ENCODE results near the gene CST9L.
"Not testable (repeated sequence)": the region's sequence is repeated elsewhere in the genome, so short reads cannot be mapped to it uniquely, and the experiment has no call there.

Gene CST9L

GRCh38 chr20:23585808-23586734 is 17.8 kb upstream of the CST9L start:
- no peak for DNase-seq

GRCh38 chr20:23585449-23585807 is 17.1 kb upstream of the CST9L start:
- no peak for DNase-seq

GRCh38 chr20:23584434-23585199 is 16.3 kb upstream of the CST9L start:
- no peak for DNase-seq

GRCh38 chr20:23583526-23583925 is 15.2 kb upstream of the CST9L start:
- no peak for DNase-seq

- no peak for DNase-seq
Measured at GRCh38 chr20:23582293-23582692, 14.0 kb upstream of the CST9L start.

GRCh38 chr20:23581833-23582232 is 13.5 kb upstream of the CST9L start:
- DNase-seq = not testable (repeated sequence)

- no peak for DNase-seq
Measured at GRCh38 chr20:23574977-23575376, 6.7 kb upstream of the CST9L start.

- no peak for DNase-seq
Measured at GRCh38 chr20:23570178-23570760, 2.0 kb upstream of the CST9L start.

- DNase-seq = no peak
Measured at GRCh38 chr20:23569570-23569969, 1.3 kb upstream of the CST9L start.

- DNase-seq = no peak
Measured at GRCh38 chr20:23568971-23569330, 667 bp upstream of the CST9L start.

GRCh38 chr20:23566199-23566932 is 1.9 kb downstream of the CST9L start:
- no peak for DNase-seq

GRCh38 chr20:23565503-23566045 is 2.7 kb downstream of the CST9L start:
- DNase-seq = no peak

GRCh38 chr20:23564927-23565326 is 3.4 kb downstream of the CST9L start:
- DNase-seq = no peak

GRCh38 chr20:23562721-23563342 is 5.5 kb downstream of the CST9L start:
- no peak for DNase-seq

- no peak for DNase-seq
Measured at GRCh38 chr20:23554401-23554800, 13.9 kb downstream of the CST9L start.

GRCh38 chr20:23551786-23552185 is 16.5 kb downstream of the CST9L start:
- DNase-seq = no peak

GRCh38 chr20:23551383-23551782 is 16.9 kb downstream of the CST9L start:
- DNase-seq = no peak

GRCh38 chr20:23550227-23550626 is 18.1 kb downstream of the CST9L start:
- no peak for DNase-seq

GRCh38 chr20:23548408-23548807 is 19.9 kb downstream of the CST9L start:
- no peak for DNase-seq

GRCh38 chr20:23547613-23548012 is 20.7 kb downstream of the CST9L start:
- DNase-seq = no peak

- no peak for DNase-seq
Measured at GRCh38 chr20:23546435-23547144, 21.7 kb downstream of the CST9L start.

GRCh38 chr20:23544133-23544532 is 24.2 kb downstream of the CST9L start:
- DNase-seq = no peak

All from fibroblast of upper back skin (primary cell).